HepG2 (cell line): ENCODE data around the gene MME. TPM values are rescaled to one million over a fixed set of nuclear protein-coding genes. Genes with fewer than 3 reads are reported as not detected.

Experiments
- ATAC-seq: fragments of 200-7000 bp; cut with Tn5 transposase; 3 replicates; pipeline ENCODE4 v1.9.1; 2020; ENCODE audit warnings: mild to moderate bottlenecking, moderate library complexity
- BruUV-seq: library from RNA; stranded (reverse); fragments of 400-500 nt; replicated peaks from 2 replicates; lab custom pipeline; 2021; lab: Mats Ljungman, UMichigan
- CTCF ChIA-PET: fragments of 300-600 bp; formaldehyde crosslinking; extraction: SDS; loops from one replicate; lab custom pipeline; 2021; ENCODE audit warnings: low total read pairs, inconsistent platforms, low intra/inter-chr PET ratio; lab: Yijun Ruan, JAX
- POLR2A ChIA-PET: fragments of 350-600 bp; sonication (Branson Sonifier 250); formaldehyde crosslinking; loops from one replicate; lab custom pipeline; 2020; ENCODE audit warnings: antibody characterized with exemption, inconsistent platforms; lab: Yijun Ruan, JAX
- DNase-seq: peaks from one replicate; pipeline ENCODE4 v3.0.0-alpha.2; 2015; ENCODE audit warnings: low spot score
- FAIRE-seq: peaks from 3 replicates; lab custom pipeline; 2011; peaks lifted over from hg19 to GRCh38; lab: Jason Lieb, UNC
- H2AFZ ChIP-seq: one replicate; pipeline ENCODE4 v1.6.1; 2011; ENCODE audit warnings: low read length, inconsistent platforms
- H3K27ac ChIP-seq: fragments of 300-600 bp; 3 replicates; pipeline ENCODE4 v1.8.0; 2011; ENCODE audit warnings: mixed run types, mild to moderate bottlenecking, mixed read lengths, low read length, inconsistent platforms; ENCODE audit not compliant: insufficient read depth; ENCODE audit errors: extremely low read length
- H3K27me3 ChIP-seq, 2 experiments: fragments of 200-600 bp in 1 of 2; 2 replicates in 1 of 2; 3 replicates in 1 of 2; pipeline versions ENCODE4 v1.6.0 to v1.8.0; 2011; ENCODE audit warnings: low read length in 2 of 2, mild to moderate bottlenecking in 2 of 2, moderate library complexity in 2 of 2, inconsistent platforms in 1 of 2; ENCODE audit not compliant: insufficient read depth in 2 of 2, control insufficient read depth in 1 of 2
- H3K36me3 ChIP-seq, 2 experiments: fragments of 200-600 bp in 1 of 2; replicated peaks in 1 of 2; 2 replicates in 1 of 2; 3 replicates in 1 of 2; pipeline versions ENCODE4 v1.5.1 to v1.8.0; 2011; ENCODE audit warnings: low read length in 2 of 2, inconsistent platforms in 1 of 2; ENCODE audit not compliant: insufficient read depth in 2 of 2, control insufficient read depth in 1 of 2
- H3K4me1 ChIP-seq: 2 replicates; pipeline ENCODE4 v1.5.1; 2012; ENCODE audit warnings: low read length, inconsistent platforms; ENCODE audit not compliant: insufficient read depth
- H3K4me2 ChIP-seq: 2 replicates; pipeline ENCODE4 v1.6.0; 2011; ENCODE audit warnings: low read depth, low read length, inconsistent platforms
- H3K4me3 ChIP-seq, 3 experiments: fragments of 200-600 bp in 1 of 3; sonication (generic), shearing (Covaris generic) in 1 of 3; replicated peaks in 1 of 3; 2 replicates each; pipeline ENCODE4 v1.5.1; 2011 to 2016; ENCODE audit warnings: low read length in 3 of 3, inconsistent platforms in 2 of 3, low read depth in 2 of 3, mild to moderate bottlenecking in 2 of 3, control low read depth in 1 of 3, mixed read lengths in 1 of 3; ENCODE audit not compliant: insufficient read depth in 1 of 3
- H3K79me2 ChIP-seq: one replicate; pipeline ENCODE4 v1.6.1; 2011; ENCODE audit warnings: low read length, inconsistent platforms; ENCODE audit not compliant: insufficient read depth
- H3K9ac ChIP-seq: 2 replicates; pipeline ENCODE4 v1.6.0; 2011; ENCODE audit warnings: mild to moderate bottlenecking, low read depth, low read length, inconsistent platforms; ENCODE audit not compliant: insufficient read depth
- H3K9me3 ChIP-seq: 2 replicates; pipeline ENCODE4 v1.5.1; 2012; ENCODE audit warnings: mild to moderate bottlenecking, low read length
- H4K20me1 ChIP-seq: 2 replicates; pipeline ENCODE4 v1.6.0; 2011; ENCODE audit warnings: inconsistent platforms, mild to moderate bottlenecking, low read length, moderate library complexity; ENCODE audit not compliant: insufficient read depth
- ELF1 ChIP-seq: sonication (generic); formaldehyde crosslinking; IDR thresholded peaks from 2 replicates; pipeline ENCODE4 v1.4.0; 2020; ENCODE audit warnings: missing genetic modification reagents
- ETV6 ChIP-seq: sonication (generic); formaldehyde crosslinking; conservative IDR thresholded peaks from 2 replicates; pipeline ENCODE4 v1.4.0; 2020; ENCODE audit warnings: missing genetic modification reagents
- GTF2F1 ChIP-seq: fragments of 150-350 bp; IDR thresholded peaks from 2 replicates; pipeline ENCODE4 v1.6.1; 2014; ENCODE audit warnings: low read length
- HBP1 ChIP-seq: IDR thresholded peaks from 2 replicates; pipeline ENCODE4 v1.6.1; 2016; ENCODE audit warnings: low read depth, control low read depth
- NBN ChIP-seq: fragments of 450-650 bp; conservative IDR thresholded peaks from 2 replicates; pipeline ENCODE4 v1.6.1; 2017
- NFE2 ChIP-seq: sonication (generic); formaldehyde crosslinking; IDR thresholded peaks from 2 replicates; pipeline ENCODE4 v1.4.0; 2020; ENCODE audit warnings: missing genetic modification reagents
- PCBP2 ChIP-seq: fragments of 200-400 bp; formaldehyde crosslinking; optimal IDR thresholded peaks from 2 replicates; pipeline ENCODE3; 2018; ENCODE audit warnings: low read length, low read depth; ENCODE audit not compliant: poor library complexity, severe bottlenecking
- SP1 ChIP-seq, 2 experiments: fragments of 450-650 bp in 1 of 2; sonication (generic) in 1 of 2; formaldehyde crosslinking in 1 of 2; IDR thresholded peaks; 2 replicates each; pipeline versions ENCODE4 v1.4.0 to v1.6.1; 2016 to 2020; ENCODE audit warnings: missing genetic modification reagents in 1 of 2
- ZC3H13 ChIP-seq: sonication (generic); formaldehyde crosslinking; IDR thresholded peaks from 2 replicates; pipeline ENCODE4 v1.8.1; 2023; ENCODE audit warnings: mild to moderate bottlenecking, missing genetic modification reagents, moderate library complexity
- ZNF101 ChIP-seq: sonication (generic); formaldehyde crosslinking; IDR thresholded peaks from 2 replicates; pipeline ENCODE4 v1.4.0; 2020; ENCODE audit warnings: mild to moderate bottlenecking, low read depth, missing genetic modification reagents, borderline replicate concordance
- ZNF503 ChIP-seq: sonication (generic); formaldehyde crosslinking; IDR thresholded peaks from 2 replicates; pipeline ENCODE4 v1.4.0; 2020; ENCODE audit warnings: missing genetic modification reagents
- ZNF672 ChIP-seq: sonication (generic); formaldehyde crosslinking; IDR thresholded peaks from 2 replicates; pipeline ENCODE4 v1.8.1; 2022; ENCODE audit warnings: missing genetic modification reagents
- ZSCAN22 ChIP-seq: sonication (generic); formaldehyde crosslinking; IDR thresholded peaks from 2 replicates; pipeline ENCODE4 v1.4.0; 2020; ENCODE audit warnings: mild to moderate bottlenecking, missing genetic modification reagents
- WGBS: methylation state at CpG from one replicate; pipeline ENCODE4 v1.1.6; 2017; ENCODE audit warnings: low lambda C conversion rate; 5-methylcytosine and 5-hydroxymethylcytosine counted together
- in situ Hi-C: cut with HindIII; loops from 2 replicates; pipeline ENCODE4 v1.10.0; 2017; ENCODE audit warnings: low pct_unique_long_range_greater_than_20kb; ENCODE audit not compliant: extremely low pct_ligation_motif_present
- intact Hi-C: fragments of 100-400 bp; cut with micrococcal nuclease; formaldehyde crosslinking; loops from one replicate; pipeline ENCODE4 v1.10.0; 2022; ENCODE audit not compliant: unreplicated experiment
- polyA plus RNA-seq, 8 experiments: library from polyadenylated mRNA; depleted of rRNA in 3 of 8; stranded (reverse) in 7 of 8; unstranded in 1 of 8; fragments of >200 nt; fragmentation: Illumina TruSeq in 4 of 8; extraction: Trizol in 4 of 8; gene quantifications; 2 replicates each; pipeline versions ENCODE4 v1.2.1 to v1.2.3, GENCODE V29; 2011 to 2016; ENCODE audit warnings: low read depth in 4 of 8, missing spikeins in 1 of 8, mixed read lengths in 1 of 8; ENCODE audit not compliant: insufficient read depth in 1 of 8
- total RNA-seq, 5 experiments: library from RNA; depleted of rRNA; stranded (reverse); fragments of >200 nt; fragmentation: Illumina TruSeq; extraction: Trizol; gene quantifications; 2 replicates each; pipeline ENCODE4 v1.2.3, GENCODE V29; 2016; ENCODE audit warnings: low read depth in 1 of 5

Gene MME
- total and polyA plus RNA-seq, 2 of the 13 experiments (the other 11 are each of a cell fraction or from before 2014, with no cell fraction given) = not detected

GRCh38 chr3:155196131-155197021 lies 116.3 kb downstream of the MME start:
- in situ Hi-C loops = no loop called here
- TF ChIP-seq ETV6 = no peak
- no peak for TF ChIP-seq NFE2 (CRISPR knock-in tag)
- no peak for TF ChIP-seq PCBP2
- no peak for TF ChIP-seq HBP1 (CRISPR knock-in tag)
- TF ChIP-seq ZNF101 (CRISPR knock-in tag) = no peak
- no peak for TF ChIP-seq ZSCAN22 (CRISPR knock-in tag)
- no peak for TF ChIP-seq NBN
- no peak for TF ChIP-seq ZNF503 (CRISPR knock-in tag)
- TF ChIP-seq ZC3H13 (CRISPR knock-in tag) = no peak
- no peak for TF ChIP-seq GTF2F1
- TF ChIP-seq ZNF672 (CRISPR knock-in tag) = no peak
- TF ChIP-seq ELF1 (CRISPR knock-in tag) = no peak
- TF ChIP-seq SP1 (IDR thresholded peaks at IDR 0.05) = no peak
- no peak for TF ChIP-seq SP1 (CRISPR knock-in tag; IDR thresholded peaks at IDR 0.05)
- no peaks in the 10 kb centered on the region for H3K27me3 ChIP-seq

More at GRCh38 chr3:155196131-155197021, 116.3 kb downstream of the MME start:
- WGBS = 34% methylated on average over 5 of the region's 5 CpGs
- FAIRE-seq = no peak
- BruUV-seq = no TSS peak
- CTCF ChIA-PET = no interaction called here
- Histone ChIP-seq H3K27ac (no peak overlapping the region), H3K4me1 (no peaks in the 10 kb centered on the region), H3K36me3 (no peaks in the 10 kb centered on the region), H4K20me1 (no peaks in the 10 kb centered on the region), H2AFZ (no peak overlapping the region), H3K79me2 (no peaks in the 10 kb centered on the region), H3K9me3 (no peaks in the 10 kb centered on the region), H3K4me3 (no peak overlapping the region), H3K9ac (no peak overlapping the region), H3K4me2 (no peak overlapping the region)
- POLR2A ChIA-PET = no interaction called here
- intact Hi-C loops = no loop called here
- ATAC-seq = no peak
- DNase-seq = no peak
